IPS-18c (cell line): ENCODE results near the gene HGFAC.

Source experiments
- H3K4me3 ChIP-seq: 2 replicates; pipeline ENCODE4 v1.7.0; 2013; ENCODE audit warnings: low read depth, mild to moderate bottlenecking, low read length, moderate library complexity; ENCODE audit not compliant: insufficient read depth
- H3K9me3 ChIP-seq: one replicate; pipeline ENCODE4 v1.6.1; 2013; ENCODE audit warnings: mild to moderate bottlenecking, low read length, moderate library complexity; ENCODE audit not compliant: control insufficient read depth, insufficient read depth

Gene HGFAC

DNA sequence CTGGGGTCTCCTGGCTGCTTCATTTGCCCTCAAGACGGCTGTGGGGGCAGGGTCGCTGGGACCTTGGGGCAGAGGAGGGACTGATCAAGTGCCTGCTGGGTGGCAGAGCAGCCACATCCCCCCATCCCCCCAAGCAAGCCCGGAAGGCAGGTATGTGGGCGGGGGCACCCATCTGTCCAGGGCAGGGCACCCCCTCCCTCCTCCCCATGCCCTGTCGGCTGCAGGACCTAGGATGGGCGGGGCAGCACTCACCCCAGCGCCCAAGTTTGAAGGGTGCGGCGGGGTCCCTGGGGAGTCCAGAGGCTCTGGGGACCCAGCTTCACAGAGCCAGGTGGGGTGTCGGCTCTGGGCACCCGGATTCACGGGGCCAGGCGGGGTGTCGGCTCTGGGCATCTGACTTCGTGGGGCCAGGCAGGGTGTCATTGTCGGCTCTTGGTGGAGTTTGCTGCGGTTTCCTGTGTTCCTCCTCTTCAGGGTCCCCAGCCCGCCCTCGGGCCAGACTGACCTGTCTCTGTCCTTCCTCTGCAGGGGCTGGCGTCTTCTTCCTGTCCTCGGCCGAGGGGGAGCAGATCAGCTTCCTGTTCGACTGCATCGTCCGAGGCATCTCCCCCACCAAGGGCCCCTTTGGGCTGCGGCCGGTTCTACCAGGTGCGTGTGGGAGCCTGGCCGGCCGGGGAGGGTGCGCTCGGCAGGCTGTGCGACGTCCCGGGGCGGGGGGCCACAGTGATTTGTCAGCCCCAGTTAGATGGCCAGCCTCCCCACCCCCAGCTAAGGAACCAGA, 43.4 kb downstream of the HGFAC start:
- Histone ChIP-seq H3K9me3 (peaks cover 2% of the 10 kb centered on the region), H3K4me3 (no peak overlapping the region)

DNA sequence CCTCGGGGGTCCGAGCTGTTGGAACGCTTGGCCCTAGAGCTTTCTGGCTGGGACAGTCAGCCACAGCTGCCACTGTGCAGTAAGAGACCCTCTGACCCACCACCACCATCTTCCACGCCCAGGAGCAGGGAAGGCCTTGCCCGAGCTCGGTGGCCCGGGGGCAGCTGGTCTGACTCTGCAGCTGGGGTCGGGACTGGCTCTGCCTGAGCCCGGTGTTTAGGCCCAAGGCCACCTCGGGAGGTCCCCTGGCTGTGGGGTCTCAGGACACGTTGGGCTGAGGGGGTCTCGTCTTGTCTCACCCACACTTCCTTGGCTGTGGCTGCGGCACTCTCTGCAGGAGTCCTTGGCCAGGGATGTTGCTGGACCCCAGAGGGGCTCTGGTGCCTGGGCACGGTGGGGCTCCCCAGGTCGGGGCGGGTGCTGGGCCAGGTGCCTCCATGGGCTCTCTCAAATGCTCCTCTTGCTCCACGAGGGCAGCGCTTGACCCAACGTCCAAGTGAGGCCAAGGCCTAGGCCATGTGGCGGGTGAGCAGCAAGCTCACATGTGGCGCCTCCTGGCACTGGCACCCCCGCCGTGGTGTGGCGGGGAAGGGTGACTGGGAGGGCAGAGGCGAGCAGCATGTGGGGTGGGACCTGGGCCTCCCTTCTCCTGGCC, 44.2 kb downstream of the HGFAC start:
- H3K9me3 ChIP-seq, result peaks cover 2% of the 10 kb centered on the region
- no peak overlapping the region for H3K4me3 ChIP-seq

DNA sequence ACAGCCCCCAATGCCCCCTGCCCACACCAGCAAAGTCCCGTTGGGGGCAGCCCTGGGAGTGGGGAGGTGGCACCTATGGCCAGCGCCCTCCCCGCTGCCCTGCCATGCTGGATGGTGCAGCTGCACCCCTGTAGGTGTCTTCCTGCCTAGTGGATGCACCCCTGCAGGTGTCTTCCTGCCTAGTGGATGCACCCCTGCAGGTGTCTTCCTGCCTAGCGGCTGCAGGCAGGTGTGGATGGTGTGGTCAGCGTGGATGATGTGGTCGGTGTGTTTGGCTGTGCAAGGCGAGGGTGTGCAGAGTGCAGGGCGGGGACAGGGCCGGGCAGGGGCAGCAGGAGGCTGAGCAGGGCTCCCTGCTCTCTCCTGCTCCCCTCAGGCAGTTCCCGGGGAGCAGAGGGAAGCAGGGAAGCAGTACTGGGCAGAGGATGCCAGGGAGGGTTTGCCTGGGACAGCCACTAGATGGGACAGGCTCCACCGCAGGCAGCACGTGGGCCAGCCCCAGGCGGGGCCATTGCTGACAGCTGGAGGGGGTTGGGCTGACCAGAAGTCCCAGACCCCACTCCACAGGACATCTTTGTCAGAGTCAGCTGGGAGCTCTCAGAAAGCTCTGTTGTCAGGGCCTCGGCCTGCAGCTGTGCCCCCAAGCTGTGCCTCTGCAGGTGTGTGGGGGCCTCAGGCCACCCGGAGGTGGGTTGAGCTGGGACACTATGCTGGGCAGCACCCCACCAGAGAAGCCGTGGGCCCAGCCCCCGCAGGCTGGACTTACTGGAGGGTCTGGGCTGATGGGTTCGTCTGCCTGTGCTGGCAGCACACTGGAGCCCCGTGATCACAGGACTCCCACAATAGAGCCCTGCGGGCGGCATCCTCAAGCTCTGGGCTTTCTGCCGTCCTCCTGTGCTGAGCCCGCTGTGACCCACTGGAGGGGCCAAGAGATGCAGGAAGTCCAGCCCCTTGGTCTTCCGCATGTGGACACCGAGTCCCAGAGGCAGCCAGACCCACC, 45.1 kb downstream of the HGFAC start:
- H3K9me3 ChIP-seq, result peaks cover 2% of the 10 kb centered on the region
- no peak overlapping the region for H3K4me3 ChIP-seq

DNA sequence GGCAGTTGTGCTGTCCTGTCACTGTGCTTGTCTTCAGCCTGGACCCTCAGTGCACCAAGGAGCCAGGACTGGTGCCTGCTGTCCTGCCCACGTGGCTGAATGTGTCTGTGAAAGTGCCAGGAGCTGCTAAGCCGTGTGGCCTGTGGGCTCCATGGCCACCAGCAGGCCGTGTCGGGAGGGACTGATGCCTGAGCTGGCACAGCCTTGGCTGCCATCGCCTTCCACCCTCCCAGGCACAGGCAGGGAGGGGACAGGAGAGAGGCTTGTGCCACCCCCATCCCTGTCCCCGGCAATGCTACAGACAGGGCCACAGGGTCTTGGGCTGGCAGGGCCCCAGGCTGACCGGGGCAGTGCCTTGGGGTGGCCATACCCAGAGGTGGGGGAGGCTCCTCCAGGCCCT, 46.1 kb downstream of the HGFAC start:
- Histone ChIP-seq H3K9me3 (peaks cover 2% of the 10 kb centered on the region), H3K4me3 (no peak overlapping the region; the same call in 1 of the 2 replicates)

DNA sequence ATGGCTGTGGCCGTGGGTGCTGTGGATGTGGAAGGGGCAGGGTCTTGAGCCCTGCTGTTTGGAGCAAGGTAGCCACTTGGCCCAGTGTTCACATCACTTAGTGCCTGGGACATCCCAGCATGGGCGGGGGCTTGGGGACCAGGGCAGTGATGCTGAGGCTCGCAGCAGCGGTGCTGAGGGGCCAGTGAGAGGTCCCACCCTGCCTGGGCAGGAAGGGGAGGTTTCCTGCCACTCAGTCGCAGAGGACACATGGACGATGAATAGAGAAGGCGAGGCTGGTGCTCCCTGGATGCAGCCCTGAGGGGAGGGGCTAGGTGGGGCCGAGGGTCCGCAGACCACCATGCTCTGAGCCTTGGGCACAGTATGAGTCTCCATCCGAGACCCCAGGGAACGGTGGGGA, 47.1 kb downstream of the HGFAC start:
- peaks cover 2% of the 10 kb centered on the region for H3K9me3 ChIP-seq
- no peak overlapping the region for H3K4me3 ChIP-seq

DNA sequence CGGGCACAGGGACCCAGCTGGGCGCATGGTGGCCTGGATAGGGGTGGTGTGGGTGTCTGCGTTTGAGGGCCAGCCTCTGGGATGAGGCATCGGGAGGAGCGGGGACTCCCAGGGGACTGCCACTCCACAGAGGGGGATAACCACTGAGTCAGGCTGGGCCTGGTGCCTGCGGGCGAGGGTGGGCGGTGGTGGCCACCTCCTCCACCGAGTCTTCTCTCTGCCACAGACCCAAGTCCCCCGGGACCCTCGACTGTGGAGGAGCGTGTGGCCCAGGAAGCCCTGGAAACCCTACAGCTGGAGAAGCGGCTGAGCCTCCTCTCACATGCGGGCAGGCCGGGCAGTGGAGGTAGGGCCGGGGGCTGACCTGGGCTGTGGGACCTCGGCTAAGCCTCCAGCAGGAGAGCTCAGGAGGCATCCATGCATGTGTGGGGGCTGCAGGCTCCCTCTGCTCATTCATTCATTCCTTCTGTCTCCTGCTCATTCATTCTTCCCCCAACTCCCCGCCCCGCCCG, 47.7 kb downstream of the HGFAC start:
- peaks cover 2% of the 10 kb centered on the region for H3K9me3 ChIP-seq
- no peak overlapping the region for H3K4me3 ChIP-seq

DNA sequence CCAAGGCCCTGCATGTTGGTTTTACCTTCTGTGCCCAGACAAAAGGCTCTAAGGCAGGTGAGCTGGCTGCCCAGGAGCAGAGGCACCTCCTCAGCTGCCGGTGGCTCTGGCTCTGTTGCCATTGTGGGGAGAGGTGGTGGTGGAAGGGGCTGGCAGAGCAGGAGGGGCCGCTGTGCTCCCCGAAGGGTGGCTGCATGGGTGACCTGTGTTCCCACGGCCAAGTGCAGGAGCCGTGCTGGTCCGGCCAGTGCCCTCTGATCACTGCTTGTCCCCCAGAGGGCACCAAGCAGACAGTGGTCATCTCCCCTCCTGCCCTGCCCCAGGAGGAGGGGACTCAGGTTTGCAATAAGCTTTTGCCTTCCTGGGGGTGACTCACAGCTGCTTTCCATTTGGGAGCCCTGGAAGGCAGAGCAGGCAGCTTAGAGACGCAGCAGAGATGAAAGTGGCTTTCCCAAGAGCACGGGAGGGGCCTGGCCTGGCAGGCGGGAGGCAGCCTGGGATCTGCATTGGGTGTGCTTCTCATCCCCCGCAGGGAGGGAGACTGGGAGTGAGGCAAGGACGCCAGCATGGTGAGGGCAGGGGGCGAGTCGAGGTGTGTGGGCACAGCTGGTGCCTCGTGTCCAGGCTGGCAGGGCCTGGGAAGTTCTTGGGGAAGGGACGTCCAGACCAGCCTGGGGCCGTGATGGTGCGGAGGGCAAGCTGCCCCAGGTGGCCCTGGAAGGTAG, 50.1 kb downstream of the HGFAC start:
- H3K4me3 ChIP-seq, result no peak overlapping the region

DNA sequence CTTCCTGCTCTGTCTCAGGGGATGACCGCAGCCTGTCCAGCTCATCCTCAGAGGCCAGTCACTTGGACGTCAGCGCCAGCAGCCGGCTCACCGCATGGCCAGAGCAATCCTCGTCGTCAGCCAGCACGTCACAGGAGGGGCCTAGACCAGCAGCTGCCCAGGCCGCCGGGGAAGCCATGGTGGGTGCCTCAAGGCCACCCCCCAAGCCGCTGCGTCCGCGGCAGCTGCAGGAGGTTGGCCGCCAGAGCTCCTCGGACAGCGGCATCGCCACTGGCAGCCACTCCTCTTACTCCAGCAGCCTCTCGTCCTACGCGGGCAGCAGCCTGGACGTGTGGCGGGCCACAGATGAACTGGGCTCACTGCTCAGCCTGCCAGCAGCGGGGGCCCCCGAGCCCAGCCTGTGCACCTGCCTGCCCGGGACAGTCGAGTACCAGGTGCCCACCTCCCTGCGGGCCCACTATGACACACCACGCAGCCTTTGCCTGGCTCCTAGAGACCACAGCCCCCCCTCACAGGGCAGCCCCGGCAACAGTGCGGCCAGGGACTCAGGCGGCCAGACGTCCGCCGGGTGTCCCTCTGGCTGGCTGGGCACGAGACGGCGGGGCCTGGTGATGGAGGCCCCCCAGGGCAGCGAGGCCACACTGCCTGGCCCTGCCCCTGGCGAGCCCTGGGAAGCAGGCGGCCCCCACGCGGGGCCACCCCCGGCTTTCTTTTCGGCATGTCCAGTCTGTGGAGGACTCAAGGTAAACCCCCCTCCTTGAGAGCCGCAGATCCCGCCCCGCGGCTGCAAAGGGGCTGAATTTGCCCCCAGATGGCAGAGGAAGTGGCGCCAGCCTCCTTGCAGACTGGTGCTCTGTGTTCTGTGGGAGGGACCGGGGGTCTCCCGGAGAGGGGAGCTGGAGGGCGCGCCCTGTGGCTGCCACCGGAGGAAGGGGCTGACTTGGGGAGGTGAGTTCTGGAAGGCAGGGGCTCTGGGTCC, 51.3 kb downstream of the HGFAC start:
- Histone ChIP-seq H3K9me3 (no peaks in the 10 kb centered on the region), H3K4me3 (no peak overlapping the region)

More for the DNA sequence above, 50.1 kb downstream of the HGFAC start:
- no peaks in the 10 kb centered on the region for H3K9me3 ChIP-seq

DNA sequence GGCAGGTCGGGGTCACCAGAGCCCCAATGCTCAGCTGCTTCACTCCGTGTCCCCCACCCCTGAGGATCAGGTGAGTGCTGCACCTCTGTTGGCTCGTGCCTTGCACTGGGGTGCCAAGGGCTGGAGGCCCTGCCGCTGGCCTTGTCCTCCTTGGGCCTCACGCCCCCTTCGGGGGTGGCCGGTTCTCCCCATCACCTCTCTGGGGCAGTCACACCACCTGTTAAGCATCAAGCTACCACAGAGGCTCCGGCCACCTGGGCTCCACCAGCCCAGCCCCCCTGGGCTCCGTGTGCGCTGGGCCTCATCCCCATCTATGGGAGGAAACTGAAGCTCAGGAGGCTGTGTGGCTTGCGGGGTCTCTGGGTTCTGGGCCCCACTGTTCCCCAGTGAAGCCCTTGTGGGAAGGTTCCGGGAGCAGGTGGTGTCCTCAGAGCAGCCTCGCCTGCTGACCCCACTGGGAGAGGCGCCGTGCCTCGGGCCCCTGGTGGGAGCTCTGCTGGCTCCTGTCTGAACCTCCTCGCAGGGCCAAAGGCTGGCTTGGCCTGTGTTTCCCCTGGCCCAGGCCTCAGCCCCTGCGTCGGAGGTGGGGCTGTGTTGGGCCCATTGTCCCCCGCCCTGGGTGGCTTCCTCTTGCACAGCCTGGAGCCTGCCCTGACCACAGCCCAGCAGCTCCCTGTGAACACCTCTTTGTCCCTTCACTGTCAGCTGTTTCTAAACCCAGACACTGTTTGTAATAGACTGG, 52.1 kb downstream of the HGFAC start:
- Histone ChIP-seq H3K9me3 (no peaks in the 10 kb centered on the region), H3K4me3 (no peak overlapping the region)

DNA sequence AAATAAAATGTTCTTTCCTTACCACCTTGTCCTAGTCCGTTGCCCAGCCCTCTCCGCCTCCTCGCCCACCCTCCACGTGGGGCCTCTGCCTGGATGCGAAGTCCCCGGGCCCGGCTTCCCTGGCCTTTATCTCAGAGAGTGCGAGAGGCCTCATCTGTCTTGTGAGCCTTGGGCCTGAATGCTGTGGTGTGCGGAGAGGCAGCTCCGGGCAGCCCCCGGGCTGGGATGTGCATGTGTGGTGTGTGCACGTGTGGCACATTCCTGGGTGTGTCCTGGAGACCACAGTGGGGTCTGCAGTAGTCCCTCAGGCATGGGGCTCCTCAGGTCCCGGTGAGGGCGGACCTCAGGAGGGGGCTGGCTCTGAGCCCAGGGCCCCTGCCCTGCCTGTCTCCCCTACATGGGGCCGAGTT, 52.7 kb downstream of the HGFAC start:
- Histone ChIP-seq H3K4me3 (no peak overlapping the region), H3K9me3 (no peaks in the 10 kb centered on the region)

DNA sequence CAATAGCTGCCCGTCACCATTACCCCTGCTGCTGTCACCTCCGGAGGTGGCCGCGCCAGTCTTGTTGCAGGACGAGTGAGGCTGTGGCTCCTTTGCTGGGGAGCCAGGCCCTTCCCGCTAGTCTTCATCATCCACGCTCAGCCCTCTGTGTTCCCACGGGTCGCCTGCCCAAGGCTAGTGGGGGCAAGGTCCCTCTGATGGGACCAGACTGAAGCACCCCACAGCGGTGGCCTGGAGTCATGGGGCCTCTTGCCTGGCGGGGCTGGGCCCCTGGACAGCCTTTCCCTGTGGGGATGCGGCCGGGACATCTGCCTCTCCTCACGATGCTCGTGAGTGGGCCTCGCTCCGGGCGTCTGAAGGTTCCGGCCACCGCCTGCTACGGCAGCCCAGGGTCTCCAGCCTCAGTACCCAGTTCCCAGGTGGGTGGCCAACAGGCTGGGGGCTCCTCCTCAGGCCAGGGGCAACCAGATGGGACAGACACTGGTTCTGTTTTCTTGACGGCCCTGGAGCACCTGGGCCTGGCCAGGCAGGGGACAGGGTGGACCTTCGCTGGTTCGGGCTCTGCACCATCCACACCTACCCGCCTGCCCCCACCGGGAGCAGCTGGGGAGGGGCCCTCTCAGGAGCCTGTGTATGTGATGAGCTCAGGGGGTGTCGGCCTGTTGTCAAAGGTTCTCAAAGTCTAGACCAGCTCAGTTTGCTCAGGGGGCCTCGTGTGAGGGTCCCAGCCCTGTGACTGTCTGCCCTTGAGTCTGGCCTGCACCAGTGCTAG, 53.6 kb downstream of the HGFAC start:
- Histone ChIP-seq H3K9me3 (no peaks in the 10 kb centered on the region), H3K4me3 (no peak overlapping the region)

DNA sequence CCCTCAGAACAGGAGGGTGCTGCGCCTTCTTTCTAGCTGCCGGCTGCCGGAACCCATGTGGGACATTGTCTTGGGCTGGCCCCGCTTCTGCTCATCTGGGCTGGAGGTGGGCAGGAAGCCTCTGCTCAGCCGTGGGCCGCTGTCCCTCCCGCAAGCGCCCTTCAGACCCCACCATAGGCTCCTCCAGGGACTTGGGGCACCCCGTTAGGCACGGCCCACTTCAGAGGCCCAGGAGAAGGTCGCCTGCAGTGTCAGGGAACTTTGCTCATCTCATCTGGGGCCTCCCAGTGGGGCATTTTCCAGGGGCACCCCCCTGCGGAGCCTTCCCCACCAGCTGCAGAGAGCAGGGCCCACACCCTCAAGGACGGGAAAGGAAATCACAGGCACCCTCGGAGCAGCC, 54.3 kb downstream of the HGFAC start:
- H3K4me3 ChIP-seq, result no peak overlapping the region
- H3K9me3 ChIP-seq, result no peaks in the 10 kb centered on the region

DNA sequence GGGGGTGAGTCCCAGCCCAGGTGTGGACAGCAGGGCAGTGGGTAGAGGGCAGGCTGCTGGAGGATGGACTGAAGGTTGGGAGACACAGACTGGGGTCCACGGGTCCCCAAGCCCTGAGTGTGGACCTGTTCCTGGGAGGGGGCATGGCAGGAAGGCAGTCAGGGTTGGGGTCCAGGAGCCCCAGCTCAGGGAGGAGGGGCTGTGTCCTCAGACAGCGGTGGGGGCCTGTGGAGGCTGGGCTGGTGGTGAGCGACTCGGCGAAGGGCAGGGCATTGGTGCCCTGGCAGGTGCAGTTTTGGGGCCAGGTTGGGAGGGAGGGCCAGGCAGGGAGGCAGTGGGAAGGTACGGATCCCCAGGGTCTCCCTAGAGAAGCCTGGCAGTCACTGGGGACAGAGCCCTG, 55.3 kb downstream of the HGFAC start:
- Histone ChIP-seq H3K4me3 (no peak overlapping the region), H3K9me3 (no peaks in the 10 kb centered on the region)

DNA sequence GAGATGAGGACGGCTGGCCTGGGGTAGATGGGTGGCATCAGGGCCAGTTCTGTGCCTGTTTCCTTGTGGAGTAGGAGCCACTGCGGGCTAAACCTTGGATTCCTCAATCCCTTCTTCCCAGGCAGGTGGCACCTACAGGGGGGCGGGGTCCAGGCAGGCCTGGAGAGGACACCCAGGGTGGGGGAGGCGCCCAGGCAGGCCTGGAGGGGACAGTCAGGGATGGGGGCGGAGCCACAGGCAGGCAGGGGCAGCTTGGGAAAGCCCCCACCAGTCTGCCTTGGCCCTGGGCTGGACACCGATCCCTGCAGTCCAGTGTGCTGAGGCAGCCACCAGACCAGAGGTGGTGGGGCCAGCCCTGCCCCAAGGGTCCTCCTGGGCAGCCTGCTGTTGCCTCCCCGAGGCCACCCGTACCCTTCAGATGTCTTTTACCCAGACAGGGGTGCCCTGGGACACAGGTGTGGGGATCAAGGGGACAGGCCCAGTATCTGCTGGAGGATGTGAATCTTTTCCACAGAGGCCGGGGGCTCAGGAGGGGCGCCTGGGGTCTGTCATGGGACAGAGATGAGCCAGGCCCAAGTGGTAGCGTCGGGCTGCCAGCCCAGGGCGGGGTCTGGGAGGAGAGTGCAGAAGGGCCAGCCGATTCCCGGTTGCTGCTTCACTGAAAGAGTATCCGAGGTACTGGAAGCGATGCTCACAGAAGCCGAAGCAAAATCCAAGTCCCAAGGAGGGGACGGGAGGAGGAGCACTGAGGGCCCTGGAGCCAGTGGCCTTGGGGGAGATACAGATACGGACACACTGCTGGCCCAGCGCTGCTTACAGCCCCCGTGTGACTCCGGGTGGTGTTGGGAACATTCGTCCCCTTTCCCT, 56.0 kb downstream of the HGFAC start:
- Histone ChIP-seq H3K9me3 (no peaks in the 10 kb centered on the region), H3K4me3 (no peak overlapping the region)
